Measurements from ENCODE around the gene PLEKHG2.

PLEKHG2 gene

GRCh38 chr19:39432677-39433025, 20.2 kb downstream of the PLEKHG2 start:
- no peaks in the 10 kb centered on the region for H3K9me3 Mint-ChIP-seq
- H3K27me3 Mint-ChIP-seq (ENCODE audit: low read depth): no peaks in the 10 kb centered on the region
- peak overlapping the region; percentile 60 for H3K27ac Mint-ChIP-seq
- peaks cover 37% of the 10 kb centered on the region for H3K36me3 Mint-ChIP-seq (ENCODE audit: low read depth)
- H3K4me1 Mint-ChIP-seq (ENCODE audit: low read depth): peaks cover 37% of the 10 kb centered on the region
- peak overlapping the region; percentile 40 for H3K4me3 Mint-ChIP-seq
- DNase-seq (ENCODE audit: low spot score): no peak

GRCh38 chr19:39433480-39434079, 21.1 kb downstream of the PLEKHG2 start:
- peak overlapping the region; percentile 70 for H3K27ac Mint-ChIP-seq
- H3K36me3 Mint-ChIP-seq (ENCODE audit: low read depth): peaks cover 37% of the 10 kb centered on the region
- DNase-seq (ENCODE audit: low spot score): no peak
- H3K27me3 Mint-ChIP-seq (ENCODE audit: low read depth): no peaks in the 10 kb centered on the region
- H3K9me3 Mint-ChIP-seq: no peaks in the 10 kb centered on the region
- H3K4me3 Mint-ChIP-seq: peak overlapping the region; percentile 96
- peaks cover 37% of the 10 kb centered on the region for H3K4me1 Mint-ChIP-seq (ENCODE audit: low read depth)

- Mint-ChIP-seq H3K36me3 (ENCODE audit: low read depth) (peaks cover 37% of the 10 kb centered on the region), H3K27ac (peak overlapping the region; percentile 98), H3K4me3 (peak overlapping the region; percentile 96), H3K4me1 (ENCODE audit: low read depth) (peaks cover 37% of the 10 kb centered on the region), H3K27me3 (ENCODE audit: low read depth) (no peaks in the 10 kb centered on the region), H3K9me3 (no peaks in the 10 kb centered on the region)
- no peak for DNase-seq (ENCODE audit: low spot score)
These were observed 21.9 kb downstream of the PLEKHG2 start for GRCh38 chr19:39434123-39435076.

- Mint-ChIP-seq H3K27me3 (ENCODE audit: low read depth) (no peaks in the 10 kb centered on the region), H3K36me3 (ENCODE audit: low read depth) (peaks cover 37% of the 10 kb centered on the region), H3K4me1 (ENCODE audit: low read depth) (peaks cover 42% of the 10 kb centered on the region), H3K4me3 (peak within 1 kb of the TSS; percentile 96), H3K9me3 (no peaks in the 10 kb centered on the region), H3K27ac (peak within 1 kb of the TSS; percentile 98)
- DNase-seq (ENCODE audit: low spot score): peak; percentile 99
These were observed 23.3 kb downstream of the PLEKHG2 start, which contains the start of gene RPS16 for GRCh38 chr19:39435499-39436349. RPS16 (minus strand) TSS chr19:39435949; CDS start chr19:39435895, 54 bp downstream.

- Mint-ChIP-seq H3K36me3 (ENCODE audit: low read depth) (peaks cover 35% of the 10 kb centered on the region), H3K9me3 (no peaks in the 10 kb centered on the region), H3K4me3 (peak overlapping the region; percentile 96)
These were observed 23.9 kb downstream of the PLEKHG2 start for GRCh38 chr19:39436350-39436716.

GRCh38 chr19:39438270-39438934, 25.9 kb downstream of the PLEKHG2 start:
- Mint-ChIP-seq H3K9me3 (no peaks in the 10 kb centered on the region), H3K27me3 (ENCODE audit: low read depth) (no peaks in the 10 kb centered on the region), H3K4me1 (ENCODE audit: low read depth) (peaks cover 33% of the 10 kb centered on the region), H3K36me3 (ENCODE audit: low read depth) (peaks cover 23% of the 10 kb centered on the region), H3K27ac (no peak overlapping the region), H3K4me3 (no peak overlapping the region)
- DNase-seq (ENCODE audit: low spot score): no peak

More at GRCh38 chr19:39436350-39436716, 23.9 kb downstream of the PLEKHG2 start:
- Mint-ChIP-seq H3K4me1 (ENCODE audit: low read depth) (peaks cover 37% of the 10 kb centered on the region), H3K27ac (peak overlapping the region; percentile 98), H3K27me3 (ENCODE audit: low read depth) (no peaks in the 10 kb centered on the region)
- no peak for DNase-seq (ENCODE audit: low spot score)

GRCh38 chr19:39444598-39445195, 32.2 kb downstream of the PLEKHG2 start:
- no peaks in the 10 kb centered on the region for H3K27me3 Mint-ChIP-seq (ENCODE audit: low read depth)
- peak overlapping the region; percentile 99 for H3K27ac Mint-ChIP-seq
- H3K36me3 Mint-ChIP-seq (ENCODE audit: low read depth): peaks cover 38% of the 10 kb centered on the region
- H3K4me3 Mint-ChIP-seq: peak overlapping the region; percentile 96
- no peaks in the 10 kb centered on the region for H3K9me3 Mint-ChIP-seq
- DNase-seq (ENCODE audit: low spot score): no peak
- peaks cover 40% of the 10 kb centered on the region for H3K4me1 Mint-ChIP-seq (ENCODE audit: low read depth)

GRCh38 chr19:39445196-39446111, 33.0 kb downstream of the PLEKHG2 start, which contains the start of gene SUPT5H:
SUPT5H (plus strand) TSS chr19:39445582; CDS start chr19:39445891, 309 bp downstream.
- Mint-ChIP-seq H3K27me3 (ENCODE audit: low read depth) (no peaks in the 10 kb centered on the region), H3K9me3 (no peaks in the 10 kb centered on the region), H3K36me3 (ENCODE audit: low read depth) (peaks cover 38% of the 10 kb centered on the region), H3K27ac (peak within 1 kb of the TSS; percentile 99), H3K4me3 (peak within 1 kb of the TSS; percentile 96), H3K4me1 (ENCODE audit: low read depth) (peaks cover 38% of the 10 kb centered on the region)
- DNase-seq (ENCODE audit: low spot score): peak; percentile 96

- Mint-ChIP-seq H3K36me3 (ENCODE audit: low read depth) (peaks cover 39% of the 10 kb centered on the region), H3K27ac (peak overlapping the region; percentile 99), H3K27me3 (ENCODE audit: low read depth) (no peaks in the 10 kb centered on the region), H3K4me3 (peak overlapping the region; percentile 96), H3K4me1 (ENCODE audit: low read depth) (peaks cover 40% of the 10 kb centered on the region), H3K9me3 (no peaks in the 10 kb centered on the region)
- no peak for DNase-seq (ENCODE audit: low spot score)
These were observed 34.1 kb downstream of the PLEKHG2 start for GRCh38 chr19:39446365-39447084.

- H3K27ac Mint-ChIP-seq: peak overlapping the region; percentile 77
These were observed 35.8 kb downstream of the PLEKHG2 start for GRCh38 chr19:39448271-39448670.

GRCh38 chr19:39449116-39449797, 36.8 kb downstream of the PLEKHG2 start:
- H3K27ac Mint-ChIP-seq: peak overlapping the region; percentile 88
- no peaks in the 10 kb centered on the region for H3K9me3 Mint-ChIP-seq
- peak overlapping the region; percentile 59 for H3K4me3 Mint-ChIP-seq
- H3K4me1 Mint-ChIP-seq (ENCODE audit: low read depth): peaks cover 50% of the 10 kb centered on the region
- no peaks in the 10 kb centered on the region for H3K27me3 Mint-ChIP-seq (ENCODE audit: low read depth)
- no peak for DNase-seq (ENCODE audit: low spot score)
- peaks cover 57% of the 10 kb centered on the region for H3K36me3 Mint-ChIP-seq (ENCODE audit: low read depth)

More at GRCh38 chr19:39448271-39448670, 35.8 kb downstream of the PLEKHG2 start:
- Mint-ChIP-seq H3K27me3 (ENCODE audit: low read depth) (no peaks in the 10 kb centered on the region), H3K9me3 (no peaks in the 10 kb centered on the region), H3K4me1 (ENCODE audit: low read depth) (peaks cover 50% of the 10 kb centered on the region), H3K36me3 (ENCODE audit: low read depth) (peaks cover 53% of the 10 kb centered on the region), H3K4me3 (peak overlapping the region; percentile 96)
- DNase-seq (ENCODE audit: low spot score): no peak
